HFF-Myc (cell line): ENCODE results near the gene ULBP2.
"Not testable (repeated sequence)": the region's sequence is repeated elsewhere in the genome, so short reads cannot be mapped to it uniquely, and the experiment has no call there.

Source experiments
- DNase-seq: peaks from one replicate; pipeline ENCODE4 v3.0.0-alpha.2; 2011; ENCODE audit warnings: low read depth; ENCODE audit errors: extremely low read depth
- H3K4me3 ChIP-seq: replicated peaks from 2 replicates; pipeline ENCODE4 v1.5.1; 2011; ENCODE audit warnings: low read depth, mild to moderate bottlenecking, control low read depth, low read length
- CTCF ChIP-seq: IDR thresholded peaks from 2 replicates; pipeline ENCODE4 v1.5.1; 2012; ENCODE audit warnings: mild to moderate bottlenecking, low read depth, low read length, control low read depth; ENCODE audit errors: missing control alignments

Gene ULBP2

DNA sequence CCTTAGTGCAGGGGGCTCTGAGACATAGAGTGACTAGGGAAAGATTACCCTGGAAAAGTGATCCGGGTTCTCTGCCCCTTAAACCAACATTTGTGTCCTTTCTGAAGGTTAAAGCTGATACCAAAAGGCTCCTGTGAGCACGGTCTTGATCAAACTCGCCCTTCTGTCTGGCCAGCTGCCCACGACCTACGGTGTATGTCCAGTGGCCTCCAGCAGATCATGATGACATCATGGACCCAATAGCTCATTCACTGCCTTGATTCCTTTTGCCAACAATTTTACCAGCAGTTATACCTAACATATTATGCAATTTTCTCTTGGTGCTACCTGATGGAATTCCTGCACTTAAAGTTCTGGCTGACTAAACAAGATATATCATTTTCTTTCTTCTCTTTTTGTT lies 6.8 kb downstream of the ULBP2 start:
- DNase-seq = no peak
- no peak overlapping the region for H3K4me3 ChIP-seq
- TF ChIP-seq CTCF = no peak

DNA sequence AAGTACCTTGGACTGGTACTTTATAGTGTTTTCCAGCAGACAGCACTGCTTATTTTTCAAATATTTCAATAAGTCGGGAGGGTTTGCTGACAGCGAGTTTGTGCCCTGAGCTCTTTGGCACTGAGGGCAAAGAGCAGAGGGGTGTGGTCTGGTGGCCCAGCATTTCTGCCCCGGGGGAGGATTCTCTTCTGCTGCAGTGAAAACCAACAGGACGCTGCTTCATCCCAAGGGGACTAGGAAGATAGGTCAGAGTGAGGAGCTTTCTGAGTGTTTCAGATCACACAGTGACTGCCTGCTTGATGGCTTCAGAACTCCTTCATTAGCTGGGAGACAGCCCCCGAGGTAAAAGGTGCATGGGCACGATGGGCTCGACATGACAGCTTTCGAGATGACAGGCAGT lies 8.6 kb downstream of the ULBP2 start:
- DNase-seq = no peak
- TF ChIP-seq CTCF = no peak
- no peak overlapping the region for H3K4me3 ChIP-seq

- DNase-seq = no peak
- no peak overlapping the region for H3K4me3 ChIP-seq
- no peak for TF ChIP-seq CTCF
These were observed 9.3 kb downstream of the ULBP2 start for GRCh38 chr6:149951096-149951495.

GRCh38 chr6:149951626-149952025 lies 9.8 kb downstream of the ULBP2 start:
- H3K4me3 ChIP-seq = no peak overlapping the region
- DNase-seq = no peak
- no peak for TF ChIP-seq CTCF

DNA sequence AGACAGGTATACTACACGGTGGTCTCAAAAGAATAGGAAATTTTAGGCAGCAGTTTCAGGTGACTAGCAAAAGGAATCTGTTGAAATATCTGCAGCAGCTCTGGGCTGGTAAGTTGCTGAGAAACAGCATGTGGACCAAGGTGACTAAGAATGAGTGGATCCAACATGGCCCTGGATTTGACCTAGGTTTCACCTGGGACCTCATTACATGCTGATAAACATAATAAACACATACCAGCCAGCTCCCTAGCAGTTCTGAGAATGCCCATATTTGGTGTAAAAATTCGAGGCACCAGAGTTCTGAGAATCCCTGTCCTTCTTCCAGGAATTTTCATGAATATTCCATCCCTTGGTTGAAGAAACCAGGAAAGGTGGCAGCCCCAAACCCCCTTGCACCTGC lies 11.6 kb downstream of the ULBP2 start:
- not testable (repeated sequence) for DNase-seq

GRCh38 chr6:149953934-149954327 lies 12.1 kb downstream of the ULBP2 start:
- not testable (repeated sequence) for DNase-seq, H3K4me3 ChIP-seq

More for the DNA sequence above, 11.6 kb downstream of the ULBP2 start:
- H3K4me3 ChIP-seq = not testable (repeated sequence)

DNA sequence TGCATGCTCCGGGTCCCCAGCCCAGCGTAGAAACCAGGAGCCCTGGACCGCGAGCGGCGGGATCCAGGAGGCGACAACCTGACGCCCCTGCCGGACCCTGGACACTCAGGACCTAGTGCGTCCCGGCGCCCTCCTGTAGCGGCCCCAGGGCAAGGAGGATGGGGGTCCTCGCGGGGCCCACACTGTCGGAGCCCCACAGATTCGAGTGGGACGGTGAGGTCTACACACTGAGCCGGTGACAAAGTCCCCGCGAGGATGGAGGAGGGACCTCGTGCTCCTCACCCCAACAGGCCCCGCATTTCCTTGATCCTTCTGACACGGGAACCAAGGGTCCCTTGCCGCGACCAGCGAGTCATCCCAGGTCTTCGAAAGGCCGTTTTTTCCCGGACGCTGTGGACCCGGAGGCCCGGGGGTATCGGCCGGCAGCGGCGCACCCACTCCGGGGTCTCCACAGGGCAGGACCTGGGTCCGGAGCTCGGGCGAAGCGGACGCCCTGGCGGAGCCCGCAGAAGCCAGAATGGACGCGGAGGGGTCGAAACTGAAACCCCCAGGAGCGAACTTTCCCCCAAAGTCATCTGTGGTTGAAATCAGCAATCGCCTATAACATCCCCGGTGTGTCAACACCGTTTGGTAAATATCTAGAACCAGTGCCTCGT lies 12.6 kb downstream of the ULBP2 start:
- not testable (repeated sequence) for H3K4me3 ChIP-seq, DNase-seq

DNA sequence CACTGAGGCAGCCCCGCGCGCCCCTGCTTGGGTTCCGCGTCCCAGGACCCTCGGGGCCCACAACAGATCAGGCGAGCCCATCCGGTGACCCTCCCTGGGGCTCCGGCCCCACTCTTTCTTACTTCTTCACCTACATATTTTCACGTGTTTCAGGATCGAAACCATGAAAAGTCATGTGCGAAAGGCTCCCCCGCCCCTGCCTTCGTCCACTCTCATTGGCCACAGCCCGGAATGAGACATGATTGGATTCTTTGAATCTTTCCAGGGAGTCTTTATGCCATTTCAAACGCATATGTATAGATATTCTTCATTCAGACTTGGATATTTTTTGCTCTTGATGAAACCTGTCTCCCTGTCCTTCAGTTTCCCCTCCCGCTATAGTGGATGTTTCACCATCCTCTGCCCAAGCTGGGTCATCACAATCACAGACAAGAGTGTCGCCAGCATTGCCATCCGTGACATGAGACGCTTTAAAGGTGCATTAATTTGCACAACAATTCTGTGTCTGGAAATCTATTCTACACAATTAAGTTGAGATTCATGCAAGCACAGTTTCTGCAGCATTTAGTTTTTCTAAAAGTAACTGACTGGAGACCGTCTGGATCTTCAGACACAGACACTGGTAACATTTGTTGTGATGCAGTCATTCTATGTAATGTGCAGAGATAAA lies 13.3 kb downstream of the ULBP2 start:
- not testable (repeated sequence) for H3K4me3 ChIP-seq, DNase-seq

GRCh38 chr6:149955654-149956317 lies 14.0 kb downstream of the ULBP2 start:
- not testable (repeated sequence) for H3K4me3 ChIP-seq, DNase-seq

DNA sequence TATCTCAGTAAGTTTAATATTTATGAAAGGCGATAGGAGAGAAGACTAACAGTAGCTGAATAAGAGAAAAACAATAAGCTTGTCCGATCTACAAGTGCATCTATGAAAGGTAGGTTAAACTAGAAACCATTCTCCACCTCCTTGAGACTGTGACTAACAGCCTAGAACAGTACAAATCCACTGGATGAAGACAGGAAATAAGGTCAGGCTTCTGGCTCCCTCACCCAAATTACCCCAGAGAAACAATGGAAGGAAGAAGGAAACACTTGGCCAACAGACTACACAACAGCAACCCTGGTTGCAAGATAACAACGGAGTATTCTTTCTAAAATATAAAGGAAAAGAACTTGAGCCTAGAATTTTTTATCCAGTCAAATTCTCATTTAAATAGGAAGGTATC lies 16.3 kb downstream of the ULBP2 start:
- DNase-seq, H3K4me3 ChIP-seq: not testable (repeated sequence)

- H3K4me3 ChIP-seq, DNase-seq: not testable (repeated sequence)
These were observed 18.0 kb downstream of the ULBP2 start for GRCh38 chr6:149959806-149960205.
